Measurements from ENCODE around the gene SHCBP1L.

SHCBP1L gene

GRCh38 chr1:182927693-182928433 lies 25.1 kb downstream of the SHCBP1L start:
- Histone ChIP-seq H2AFZ (ENCODE audit: low read length) (no peak overlapping the region), H3K9me2 (ENCODE audit: low read depth, low read length) (no peaks in the 10 kb centered on the region), H3K9me3 (ENCODE audit: low read length) (no peaks in the 10 kb centered on the region), H3K36me3 (ENCODE audit: insufficient read depth, low read length) (no peaks in the 10 kb centered on the region), H3K79me2 (ENCODE audit: insufficient read depth, low read length) (no peaks in the 10 kb centered on the region), H3K4me2 (ENCODE audit: low read length) (peak overlapping the region; percentile 34), H3K4me3 (ENCODE audit: low read depth, low read length, poor library complexity, severe bottlenecking) (peak overlapping the region; percentile 1), H3K27me3 (ENCODE audit: insufficient read depth, low read length) (no peaks in the 10 kb centered on the region), H3K27ac (ENCODE audit: low read depth, low read length, poor library complexity, severe bottlenecking) (peak overlapping the region; percentile 87), H3K4me1 (ENCODE audit: insufficient read depth, low read length, severe bottlenecking) (peaks cover 36% of the 10 kb centered on the region), H3K9ac (ENCODE audit: low read length) (peak overlapping the region; percentile 25), H4K20me1 (ENCODE audit: insufficient read depth, low read length) (no peaks in the 10 kb centered on the region), H3F3A (ENCODE audit: insufficient read depth, low read length) (no peaks in the 10 kb centered on the region; the same call in 1 of the 2 replicates)
- TF ChIP-seq EZH2 (IDR thresholded peaks at IDR 0.05; ENCODE audit: borderline replicate concordance, low read length), result no peak
- TF ChIP-seq, protein P1, sequence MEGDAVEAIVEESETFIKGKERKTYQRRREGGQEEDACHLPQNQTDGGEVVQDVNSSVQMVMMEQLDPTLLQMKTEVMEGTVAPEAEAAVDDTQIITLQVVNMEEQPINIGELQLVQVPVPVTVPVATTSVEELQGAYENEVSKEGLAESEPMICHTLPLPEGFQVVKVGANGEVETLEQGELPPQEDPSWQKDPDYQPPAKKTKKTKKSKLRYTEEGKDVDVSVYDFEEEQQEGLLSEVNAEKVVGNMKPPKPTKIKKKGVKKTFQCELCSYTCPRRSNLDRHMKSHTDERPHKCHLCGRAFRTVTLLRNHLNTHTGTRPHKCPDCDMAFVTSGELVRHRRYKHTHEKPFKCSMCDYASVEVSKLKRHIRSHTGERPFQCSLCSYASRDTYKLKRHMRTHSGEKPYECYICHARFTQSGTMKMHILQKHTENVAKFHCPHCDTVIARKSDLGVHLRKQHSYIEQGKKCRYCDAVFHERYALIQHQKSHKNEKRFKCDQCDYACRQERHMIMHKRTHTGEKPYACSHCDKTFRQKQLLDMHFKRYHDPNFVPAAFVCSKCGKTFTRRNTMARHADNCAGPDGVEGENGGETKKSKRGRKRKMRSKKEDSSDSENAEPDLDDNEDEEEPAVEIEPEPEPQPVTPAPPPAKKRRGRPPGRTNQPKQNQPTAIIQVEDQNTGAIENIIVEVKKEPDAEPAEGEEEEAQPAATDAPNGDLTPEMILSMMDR (IDR thresholded peaks at IDR 0.05; ENCODE audit: low read length), result no peak

GRCh38 chr1:182925661-182926060 lies 27.3 kb downstream of the SHCBP1L start:
- Histone ChIP-seq H3K36me3 (ENCODE audit: insufficient read depth, low read length) (no peaks in the 10 kb centered on the region), H3K4me2 (ENCODE audit: low read length) (no peak overlapping the region), H3K79me2 (ENCODE audit: insufficient read depth, low read length) (no peaks in the 10 kb centered on the region), H4K20me1 (ENCODE audit: insufficient read depth, low read length) (no peaks in the 10 kb centered on the region), H3K27ac (ENCODE audit: low read depth, low read length, poor library complexity, severe bottlenecking) (peak overlapping the region; percentile 33), H3F3A (ENCODE audit: insufficient read depth, low read length) (no peaks in the 10 kb centered on the region; the same call in 1 of the 2 replicates), H2AFZ (ENCODE audit: low read length) (no peak overlapping the region), H3K4me3 (ENCODE audit: low read depth, low read length, poor library complexity, severe bottlenecking) (no peak overlapping the region), H3K9ac (ENCODE audit: low read length) (no peak overlapping the region), H3K9me2 (ENCODE audit: low read depth, low read length) (no peaks in the 10 kb centered on the region), H3K4me1 (ENCODE audit: insufficient read depth, low read length, severe bottlenecking) (peaks cover 36% of the 10 kb centered on the region), H3K9me3 (ENCODE audit: low read length) (no peaks in the 10 kb centered on the region), H3K27me3 (ENCODE audit: insufficient read depth, low read length) (no peaks in the 10 kb centered on the region)
- TF ChIP-seq EZH2 (IDR thresholded peaks at IDR 0.05; ENCODE audit: borderline replicate concordance, low read length), result no peak
- TF ChIP-seq, protein P1 (IDR thresholded peaks at IDR 0.05; ENCODE audit: low read length), result no peak

GRCh38 chr1:182917378-182917777 lies 35.6 kb downstream of the SHCBP1L start:
- peaks cover 11% of the 10 kb centered on the region for H3K4me1 ChIP-seq (ENCODE audit: insufficient read depth, low read length, severe bottlenecking)
- H3K9me3 ChIP-seq (ENCODE audit: low read length), result peaks cover 3% of the 10 kb centered on the region; the same call in 1 of the 2 replicates
- H2AFZ ChIP-seq (ENCODE audit: low read length), result no peak overlapping the region
- no peaks in the 10 kb centered on the region for H3K9me2 ChIP-seq (ENCODE audit: low read depth, low read length)
- TF ChIP-seq, protein P1 (IDR thresholded peaks at IDR 0.05; ENCODE audit: low read length), result no peak
- TF ChIP-seq EZH2 (IDR thresholded peaks at IDR 0.05; ENCODE audit: borderline replicate concordance, low read length), result no peak
- H3K36me3 ChIP-seq (ENCODE audit: insufficient read depth, low read length), result no peaks in the 10 kb centered on the region
- H3K9ac ChIP-seq (ENCODE audit: low read length), result no peak overlapping the region
- H3K79me2 ChIP-seq (ENCODE audit: insufficient read depth, low read length), result no peaks in the 10 kb centered on the region
- H3K4me3 ChIP-seq (ENCODE audit: low read depth, low read length, poor library complexity, severe bottlenecking), result no peak overlapping the region
- no peaks in the 10 kb centered on the region for H3K27me3 ChIP-seq (ENCODE audit: insufficient read depth, low read length)
- no peaks in the 10 kb centered on the region for H4K20me1 ChIP-seq (ENCODE audit: insufficient read depth, low read length)
- no peak overlapping the region for H3K27ac ChIP-seq (ENCODE audit: low read depth, low read length, poor library complexity, severe bottlenecking)
- no peaks in the 10 kb centered on the region for H3F3A ChIP-seq (ENCODE audit: insufficient read depth, low read length)
- H3K4me2 ChIP-seq (ENCODE audit: low read length), result no peak overlapping the region

Data from OCI-LY1 (cell line).